ENCODE results near the gene PCOLCE2. TPM values are rescaled to one million over a fixed set of nuclear protein-coding genes. Genes with fewer than 3 reads are reported as not detected.
"Not testable (repeated sequence)": the region's sequence is repeated elsewhere in the genome, so short reads cannot be mapped to it uniquely, and the experiment has no call there.

PCOLCE2 gene
- total RNA-seq, 1 experiment from 2014 or later, result 0.34 TPM

GRCh38 chr3:142886940-142887339 lies 1.9 kb downstream of the PCOLCE2 start:
- Histone ChIP-seq H3K36me3 (ENCODE audit: control insufficient read depth, insufficient read depth, low read length) (no peaks in the 10 kb centered on the region), H3K4me1 (no peaks in the 10 kb centered on the region), H3K27me3 (replicated peaks; ENCODE audit: control insufficient read depth, insufficient read depth, low read length) (no peaks in the 10 kb centered on the region), H3K4me3 (ENCODE audit: low read depth, low read length) (no peak overlapping the region), H3K9me3 (no peaks in the 10 kb centered on the region)
- no peaks in the 10 kb centered on the region for H3K4me1 Mint-ChIP-seq (ENCODE audit: low read depth, unreplicated experiment)
- no peak overlapping the region for H3K4me3 Mint-ChIP-seq (ENCODE audit: unreplicated experiment)
- BruUV-seq (replicated peaks), result no TSS peak
- peaks cover 10% of the 10 kb centered on the region for H3K27me3 Mint-ChIP-seq (ENCODE audit: insufficient read depth, unreplicated experiment)
- POLR2A ChIA-PET, result interaction anchor here (0.8 kb wide), 1 partner anchor 54 kb away, joined by 3 read pairs; no protein-coding TSS in a partner anchor
- no peaks in the 10 kb centered on the region for H3K9me3 Mint-ChIP-seq (ENCODE audit: unreplicated experiment)
- no peak for TF ChIP-seq CTCF (IDR thresholded peaks at IDR 0.05; ENCODE audit: insufficient read depth in 1 of 2, low read depth in 1 of 2, low read length in 1 of 2, severe bottlenecking in 1 of 2, unreplicated experiment in 1 of 2)
- no peaks in the 10 kb centered on the region for H3K36me3 Mint-ChIP-seq (ENCODE audit: insufficient read depth, unreplicated experiment)
- CTCF ChIA-PET, result interaction anchor here (0.7 kb wide), 1 partner anchor 382 kb away, joined by 3 read pairs; no protein-coding TSS in a partner anchor
- intact Hi-C loops (cut with micrococcal nuclease; ENCODE audit: unreplicated experiment), result loop anchor here (5.0 kb wide), 1 partner anchor 300 kb away; no protein-coding TSS in a partner anchor
- DNase-seq, result no peak
- no peak overlapping the region for H3K27ac Mint-ChIP-seq (ENCODE audit: unreplicated experiment)

GRCh38 chr3:142886021-142886420 lies 2.9 kb downstream of the PCOLCE2 start:
- TF ChIP-seq CTCF (IDR thresholded peaks at IDR 0.05; ENCODE audit: insufficient read depth in 1 of 2, low read depth in 1 of 2, low read length in 1 of 2, severe bottlenecking in 1 of 2, unreplicated experiment in 1 of 2), result no peak
- Mint-ChIP-seq H3K27me3 (ENCODE audit: insufficient read depth, unreplicated experiment) (peaks cover 8% of the 10 kb centered on the region), H3K9me3 (ENCODE audit: unreplicated experiment) (no peaks in the 10 kb centered on the region), H3K27ac (ENCODE audit: unreplicated experiment) (no peak overlapping the region), H3K36me3 (ENCODE audit: insufficient read depth, unreplicated experiment) (no peaks in the 10 kb centered on the region), H3K4me1 (ENCODE audit: low read depth, unreplicated experiment) (no peaks in the 10 kb centered on the region), H3K4me3 (ENCODE audit: unreplicated experiment) (no peak overlapping the region)
- H3K4me3 ChIP-seq (ENCODE audit: low read depth, low read length), result no peak overlapping the region
- ChIA-PET POLR2A (no interaction called here), CTCF (interaction anchor here (0.7 kb wide), 2 partner anchors 57 to 381 kb away, joined by 3 read pairs; no protein-coding TSS in a partner anchor)
- H3K9me3 ChIP-seq, result no peaks in the 10 kb centered on the region
- BruUV-seq (replicated peaks), result no TSS peak
- H3K27me3 ChIP-seq (replicated peaks; ENCODE audit: control insufficient read depth, insufficient read depth, low read length), result no peaks in the 10 kb centered on the region
- H3K4me1 ChIP-seq, result no peaks in the 10 kb centered on the region
- no peak for DNase-seq
- no peaks in the 10 kb centered on the region for H3K36me3 ChIP-seq (ENCODE audit: control insufficient read depth, insufficient read depth, low read length)
- intact Hi-C loops (cut with micrococcal nuclease; ENCODE audit: unreplicated experiment), result loop anchor here (5.0 kb wide), 1 partner anchor 299 kb away; no protein-coding TSS in a partner anchor

GRCh38 chr3:142884531-142884930 lies 4.4 kb downstream of the PCOLCE2 start:
- Histone ChIP-seq H3K4me1 (no peaks in the 10 kb centered on the region), H3K36me3 (ENCODE audit: control insufficient read depth, insufficient read depth, low read length) (no peaks in the 10 kb centered on the region), H3K9me3 (no peaks in the 10 kb centered on the region), H3K27me3 (replicated peaks; ENCODE audit: control insufficient read depth, insufficient read depth, low read length) (no peaks in the 10 kb centered on the region), H3K4me3 (ENCODE audit: low read depth, low read length) (no peak overlapping the region)
- Mint-ChIP-seq H3K4me1 (ENCODE audit: low read depth, unreplicated experiment) (no peaks in the 10 kb centered on the region), H3K27me3 (ENCODE audit: insufficient read depth, unreplicated experiment) (peaks cover 7% of the 10 kb centered on the region), H3K27ac (ENCODE audit: unreplicated experiment) (no peak overlapping the region), H3K36me3 (ENCODE audit: insufficient read depth, unreplicated experiment) (no peaks in the 10 kb centered on the region), H3K9me3 (ENCODE audit: unreplicated experiment) (no peaks in the 10 kb centered on the region), H3K4me3 (ENCODE audit: unreplicated experiment) (no peak overlapping the region)
- BruUV-seq (replicated peaks), result no TSS peak
- DNase-seq, result no peak
- TF ChIP-seq CTCF (IDR thresholded peaks at IDR 0.05; ENCODE audit: insufficient read depth in 1 of 2, low read depth in 1 of 2, low read length in 1 of 2, severe bottlenecking in 1 of 2, unreplicated experiment in 1 of 2), result no peak
- ChIA-PET POLR2A (no interaction called here), CTCF (no interaction called here)
- intact Hi-C loops (cut with micrococcal nuclease; ENCODE audit: unreplicated experiment), result no loop called here

- CTCF ChIA-PET, result interaction anchor here (0.7 kb wide), 1 partner anchor 92 kb away, joined by 5 read pairs; no protein-coding TSS in a partner anchor
- POLR2A ChIA-PET, result not testable (repeated sequence)
Measured at GRCh38 chr3:142883534-142883933, 5.3 kb downstream of the PCOLCE2 start.

More at GRCh38 chr3:142883534-142883933, 5.3 kb downstream of the PCOLCE2 start:
- H3K4me1 ChIP-seq; H3K4me3 Mint-ChIP-seq (ENCODE audit: unreplicated experiment); H3K27me3 Mint-ChIP-seq (ENCODE audit: insufficient read depth, unreplicated experiment); H3K27me3 ChIP-seq (replicated peaks; ENCODE audit: control insufficient read depth, insufficient read depth, low read length); H3K9me3 Mint-ChIP-seq (ENCODE audit: unreplicated experiment); DNase-seq; H3K27ac Mint-ChIP-seq (ENCODE audit: unreplicated experiment); BruUV-seq (replicated peaks); H3K36me3 ChIP-seq (ENCODE audit: control insufficient read depth, insufficient read depth, low read length); H3K36me3 Mint-ChIP-seq (ENCODE audit: insufficient read depth, unreplicated experiment); intact Hi-C loops (cut with micrococcal nuclease; ENCODE audit: unreplicated experiment); H3K4me1 Mint-ChIP-seq (ENCODE audit: low read depth, unreplicated experiment); H3K9me3 ChIP-seq; H3K4me3 ChIP-seq (ENCODE audit: low read depth, low read length): not testable (repeated sequence)

All from Caco-2 (cell line).